Measurements from ENCODE around the gene PCDHGA6. TPM values are rescaled to one million over a fixed set of nuclear protein-coding genes. Genes with fewer than 3 reads are reported as not detected.
"Not testable (repeated sequence)": the region's sequence is repeated elsewhere in the genome, so short reads cannot be mapped to it uniquely, and the experiment has no call there.

Gene PCDHGA6
- total RNA-seq, 1 donor from 2014 or later = 1.4 TPM

DNA sequence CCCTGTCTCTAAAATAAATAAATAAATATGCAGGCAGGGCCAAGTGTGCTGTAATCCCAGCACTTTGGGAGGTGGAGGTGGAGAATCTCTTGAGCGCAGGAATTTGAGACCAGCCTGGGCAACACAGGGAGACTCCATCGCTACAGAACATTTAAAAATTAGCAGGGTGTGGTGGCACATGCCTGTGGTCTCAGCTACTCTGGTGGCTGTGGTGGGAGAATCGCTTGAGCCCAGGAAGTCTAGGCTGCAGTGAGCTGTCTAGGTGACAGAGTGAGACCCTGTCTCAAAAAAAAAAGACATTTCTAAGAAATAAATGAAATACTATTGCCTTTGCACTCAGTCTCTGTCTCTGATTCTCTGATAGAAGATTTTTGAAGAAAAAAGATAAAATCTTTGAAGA is 37.9 kb downstream of the PCDHGA6 start:
- Mint-ChIP-seq H3K27ac (no peak overlapping the region), H3K4me1 (peaks cover 14% of the 10 kb centered on the region), H3K27me3 (ENCODE audit: insufficient read depth, low read depth) (peaks cover 18% of the 10 kb centered on the region), H3K4me3 (no peak overlapping the region), H3K9me3 (peaks cover 82% of the 10 kb centered on the region), H3K36me3 (peaks cover 67% of the 10 kb centered on the region)
- H3K4me1 ChIP-seq = no peaks in the 10 kb centered on the region
- H3K9me3 ChIP-seq (ENCODE audit: low read depth) = peaks cover 38% of the 10 kb centered on the region
- DNase-seq (ENCODE audit: low spot score) = no peak
- TF ChIP-seq, protein P1, sequence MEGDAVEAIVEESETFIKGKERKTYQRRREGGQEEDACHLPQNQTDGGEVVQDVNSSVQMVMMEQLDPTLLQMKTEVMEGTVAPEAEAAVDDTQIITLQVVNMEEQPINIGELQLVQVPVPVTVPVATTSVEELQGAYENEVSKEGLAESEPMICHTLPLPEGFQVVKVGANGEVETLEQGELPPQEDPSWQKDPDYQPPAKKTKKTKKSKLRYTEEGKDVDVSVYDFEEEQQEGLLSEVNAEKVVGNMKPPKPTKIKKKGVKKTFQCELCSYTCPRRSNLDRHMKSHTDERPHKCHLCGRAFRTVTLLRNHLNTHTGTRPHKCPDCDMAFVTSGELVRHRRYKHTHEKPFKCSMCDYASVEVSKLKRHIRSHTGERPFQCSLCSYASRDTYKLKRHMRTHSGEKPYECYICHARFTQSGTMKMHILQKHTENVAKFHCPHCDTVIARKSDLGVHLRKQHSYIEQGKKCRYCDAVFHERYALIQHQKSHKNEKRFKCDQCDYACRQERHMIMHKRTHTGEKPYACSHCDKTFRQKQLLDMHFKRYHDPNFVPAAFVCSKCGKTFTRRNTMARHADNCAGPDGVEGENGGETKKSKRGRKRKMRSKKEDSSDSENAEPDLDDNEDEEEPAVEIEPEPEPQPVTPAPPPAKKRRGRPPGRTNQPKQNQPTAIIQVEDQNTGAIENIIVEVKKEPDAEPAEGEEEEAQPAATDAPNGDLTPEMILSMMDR (IDR thresholded peaks at IDR 0.05) = no peak
- TF ChIP-seq EZH2phosphoT487 (IDR thresholded peaks at IDR 0.05) (no peak), EZH2 (IDR thresholded peaks at IDR 0.05) (no peak)
- no peaks in the 10 kb centered on the region for H3K79me2 ChIP-seq (ENCODE audit: low read depth)
- peaks cover 12% of the 10 kb centered on the region for H3K36me3 ChIP-seq
- H3K27ac ChIP-seq = no peak overlapping the region
- no peak overlapping the region for H3K9ac ChIP-seq
- H3F3A ChIP-seq (ENCODE audit: low read depth) = peaks cover 14% of the 10 kb centered on the region
- H2AFZ ChIP-seq (replicated peaks) = no peak overlapping the region
- H3K4me2 ChIP-seq = no peak overlapping the region
- peaks cover 8% of the 10 kb centered on the region for H3K27me3 ChIP-seq
- peak overlapping the region; percentile 11 for H3K4me3 ChIP-seq
- no peaks in the 10 kb centered on the region for H4K20me1 ChIP-seq (ENCODE audit: low read depth)

DNA sequence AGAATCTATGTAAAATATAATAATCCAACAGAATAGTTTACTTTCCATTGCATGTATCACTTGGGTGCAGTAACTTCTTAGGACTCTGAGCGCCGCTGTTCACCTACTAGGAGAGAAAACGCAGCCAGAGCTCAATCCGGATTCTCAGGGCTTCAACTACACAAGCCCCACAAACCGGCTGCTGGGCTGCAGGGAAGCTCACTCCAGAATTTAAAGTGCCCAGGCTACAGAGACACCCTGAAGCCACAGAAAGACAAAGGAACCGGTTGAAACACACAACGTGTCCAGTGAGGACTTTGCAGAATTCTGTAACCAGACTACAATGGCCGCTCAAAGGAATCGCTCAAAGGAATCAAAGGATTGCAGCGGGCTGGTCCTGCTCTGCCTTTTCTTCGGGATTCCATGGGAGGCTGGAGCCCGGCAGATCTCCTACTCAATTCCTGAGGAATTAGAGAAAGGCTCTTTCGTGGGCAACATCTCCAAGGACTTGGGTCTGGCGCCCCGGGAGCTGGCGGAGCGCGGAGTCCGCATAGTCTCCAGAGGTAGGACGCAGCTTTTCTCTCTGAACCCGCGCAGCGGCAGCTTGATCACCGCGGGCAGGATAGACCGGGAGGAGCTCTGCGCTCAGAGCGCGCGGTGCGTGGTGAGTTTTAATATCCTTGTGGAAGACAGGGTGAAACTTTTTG is 39.3 kb downstream of the PCDHGA6 start, which contains the start of gene PCDHGA10:
TSS of gene PCDHGA10 (plus strand) at position 134 of the 686 bp plus-strand sequence. CDS start at position 323, 189 bp downstream.
- Mint-ChIP-seq H3K27me3 (ENCODE audit: insufficient read depth, low read depth) (peaks cover 19% of the 10 kb centered on the region), H3K4me1 (peaks cover 16% of the 10 kb centered on the region), H3K4me3 (peak within 1 kb of the TSS; percentile 77), H3K9me3 (peaks cover 84% of the 10 kb centered on the region), H3K36me3 (peaks cover 70% of the 10 kb centered on the region), H3K27ac (no peak within 1 kb of the TSS)
- H3K36me3 ChIP-seq = peaks cover 12% of the 10 kb centered on the region
- H3K27ac ChIP-seq = no peak within 1 kb of the TSS
- no peaks in the 10 kb centered on the region for H3K4me1 ChIP-seq
- no peak within 1 kb of the TSS for H3K9ac ChIP-seq
- H2AFZ ChIP-seq (replicated peaks) = no peak within 1 kb of the TSS
- peak; percentile 57 for DNase-seq (ENCODE audit: low spot score)
- H3F3A ChIP-seq (ENCODE audit: low read depth) = peaks cover 22% of the 10 kb centered on the region
- H3K27me3 ChIP-seq = peaks cover 8% of the 10 kb centered on the region
- TF ChIP-seq, protein P1 (IDR thresholded peaks at IDR 0.05) = peak; percentile 41
- no peak for TF ChIP-seq EZH2phosphoT487 (IDR thresholded peaks at IDR 0.05)
- H4K20me1 ChIP-seq (ENCODE audit: low read depth) = no peaks in the 10 kb centered on the region
- H3K79me2 ChIP-seq (ENCODE audit: low read depth) = no peaks in the 10 kb centered on the region
- H3K4me2 ChIP-seq = no peak within 1 kb of the TSS
- peaks cover 39% of the 10 kb centered on the region for H3K9me3 ChIP-seq (ENCODE audit: low read depth)
- H3K4me3 ChIP-seq = peak within 1 kb of the TSS; percentile 17

DNA sequence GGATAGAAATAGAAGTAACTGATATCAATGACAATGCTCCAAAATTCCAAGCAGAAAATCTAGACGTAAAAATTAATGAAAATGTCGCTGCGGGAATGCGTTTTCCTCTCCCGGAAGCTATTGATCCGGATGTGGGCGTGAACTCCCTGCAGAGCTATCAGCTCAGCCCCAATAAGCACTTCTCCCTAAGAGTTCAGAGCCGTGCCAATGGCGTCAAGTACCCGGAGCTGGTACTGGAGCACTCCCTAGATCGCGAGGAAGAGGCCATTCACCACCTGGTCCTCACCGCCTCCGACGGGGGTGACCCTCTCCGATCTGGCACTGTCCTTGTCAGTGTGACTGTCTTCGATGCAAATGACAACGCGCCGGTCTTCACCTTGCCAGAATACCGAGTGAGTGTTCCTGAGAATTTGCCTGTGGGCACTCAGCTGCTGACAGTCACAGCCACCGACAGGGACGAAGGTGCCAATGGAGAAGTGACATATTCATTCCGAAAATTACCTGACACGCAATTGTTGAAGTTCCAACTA is 39.9 kb downstream of the PCDHGA6 start:
- Histone ChIP-seq H3K27me3 (peaks cover 4% of the 10 kb centered on the region), H3K4me2 (no peak overlapping the region), H2AFZ (replicated peaks) (no peak overlapping the region), H3K36me3 (peaks cover 17% of the 10 kb centered on the region), H3K4me1 (no peaks in the 10 kb centered on the region), H3K9ac (no peak overlapping the region), H3F3A (ENCODE audit: low read depth) (peaks cover 28% of the 10 kb centered on the region), H3K27ac (no peak overlapping the region), H3K79me2 (ENCODE audit: low read depth) (peaks cover 5% of the 10 kb centered on the region), H4K20me1 (ENCODE audit: low read depth) (no peaks in the 10 kb centered on the region), H3K9me3 (ENCODE audit: low read depth) (peaks cover 41% of the 10 kb centered on the region), H3K4me3 (no peak overlapping the region)
- Mint-ChIP-seq H3K9me3 (peaks cover 84% of the 10 kb centered on the region), H3K4me1 (peaks cover 15% of the 10 kb centered on the region), H3K36me3 (peaks cover 72% of the 10 kb centered on the region), H3K27ac (no peak overlapping the region), H3K27me3 (ENCODE audit: insufficient read depth, low read depth) (peaks cover 21% of the 10 kb centered on the region), H3K4me3 (peak overlapping the region; percentile 77)
- DNase-seq (ENCODE audit: low spot score) = no peak
- TF ChIP-seq EZH2phosphoT487 (IDR thresholded peaks at IDR 0.05) (no peak), EZH2 (IDR thresholded peaks at IDR 0.05) (no peak)
- TF ChIP-seq, protein P1 (IDR thresholded peaks at IDR 0.05) = no peak

DNA sequence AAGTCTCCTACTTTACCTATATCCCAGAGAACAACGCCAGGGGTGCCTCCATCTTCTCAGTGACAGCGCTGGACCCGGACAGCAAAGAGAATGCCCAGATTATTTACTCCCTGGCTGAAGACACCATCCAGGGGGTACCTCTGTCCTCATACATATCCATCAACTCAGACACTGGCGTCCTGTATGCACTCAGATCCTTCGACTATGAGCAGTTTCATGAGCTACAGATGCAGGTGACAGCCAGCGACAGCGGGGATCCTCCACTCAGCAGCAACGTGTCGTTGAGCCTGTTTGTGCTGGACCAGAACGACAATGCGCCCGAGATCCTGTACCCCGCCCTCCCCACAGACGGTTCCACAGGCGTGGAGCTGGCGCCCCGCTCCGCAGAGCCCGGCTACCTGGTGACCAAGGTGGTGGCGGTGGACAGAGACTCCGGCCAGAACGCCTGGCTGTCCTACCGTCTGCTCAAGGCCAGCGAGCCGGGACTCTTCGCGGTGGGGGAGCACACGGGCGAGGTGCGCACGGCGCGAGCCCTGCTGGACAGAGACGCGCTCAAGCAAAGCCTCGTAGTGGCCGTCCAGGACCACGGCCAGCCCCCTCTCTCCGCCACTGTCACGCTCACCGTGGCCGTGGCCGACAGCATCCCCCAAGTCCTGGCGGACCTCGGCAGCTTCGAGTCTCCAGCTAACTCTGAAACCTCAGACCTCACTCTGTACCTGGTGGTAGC is 41.0 kb downstream of the PCDHGA6 start:
- H3K79me2 ChIP-seq (ENCODE audit: low read depth); H3K27ac ChIP-seq; H4K20me1 ChIP-seq (ENCODE audit: low read depth); H3K4me1 ChIP-seq; H3K9ac ChIP-seq; H3K27ac Mint-ChIP-seq; H3K4me2 ChIP-seq; H3K4me3 Mint-ChIP-seq; H3K4me3 ChIP-seq; H3K27me3 ChIP-seq; H2AFZ ChIP-seq (replicated peaks); DNase-seq (ENCODE audit: low spot score): not testable (repeated sequence)
- H3K9me3 ChIP-seq (ENCODE audit: low read depth) = peaks cover 42% of the 10 kb centered on the region
- Mint-ChIP-seq H3K4me1 (peaks cover 11% of the 10 kb centered on the region), H3K27me3 (ENCODE audit: insufficient read depth, low read depth) (peaks cover 17% of the 10 kb centered on the region), H3K36me3 (peaks cover 69% of the 10 kb centered on the region), H3K9me3 (peaks cover 81% of the 10 kb centered on the region)
- H3K36me3 ChIP-seq = peaks cover 23% of the 10 kb centered on the region
- H3F3A ChIP-seq (ENCODE audit: low read depth) = peaks cover 24% of the 10 kb centered on the region

DNA sequence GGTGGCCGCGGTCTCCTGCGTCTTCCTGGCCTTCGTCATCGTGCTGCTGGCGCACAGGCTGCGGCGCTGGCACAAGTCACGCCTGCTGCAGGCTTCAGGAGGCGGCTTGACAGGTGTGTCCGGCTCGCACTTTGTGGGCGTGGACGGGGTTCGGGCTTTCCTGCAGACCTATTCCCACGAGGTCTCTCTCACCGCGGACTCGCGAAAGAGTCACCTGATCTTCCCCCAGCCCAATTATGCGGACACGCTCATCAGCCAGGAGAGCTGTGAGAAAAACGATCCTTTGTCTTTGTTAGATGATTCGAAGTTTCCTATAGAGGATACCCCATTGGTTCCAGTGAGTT is 41.6 kb downstream of the PCDHGA6 start:
- not testable (repeated sequence) for H3K27ac Mint-ChIP-seq

More for the DNA sequence above, 41.6 kb downstream of the PCDHGA6 start:
- H2AFZ ChIP-seq (replicated peaks); H3K27me3 ChIP-seq; H3K4me3 Mint-ChIP-seq; H3K4me2 ChIP-seq; H4K20me1 ChIP-seq (ENCODE audit: low read depth); H3K27ac ChIP-seq; H3K4me1 Mint-ChIP-seq; H3K9ac ChIP-seq; H3K79me2 ChIP-seq (ENCODE audit: low read depth); H3K4me1 ChIP-seq; H3K4me3 ChIP-seq; DNase-seq (ENCODE audit: low spot score): not testable (repeated sequence)
- peaks cover 72% of the 10 kb centered on the region for H3K36me3 Mint-ChIP-seq
- H3K9me3 Mint-ChIP-seq = peaks cover 82% of the 10 kb centered on the region
- Histone ChIP-seq H3F3A (ENCODE audit: low read depth) (peaks cover 25% of the 10 kb centered on the region), H3K9me3 (ENCODE audit: low read depth) (peaks cover 45% of the 10 kb centered on the region), H3K36me3 (peaks cover 23% of the 10 kb centered on the region)
- peaks cover 18% of the 10 kb centered on the region for H3K27me3 Mint-ChIP-seq (ENCODE audit: insufficient read depth, low read depth)

All from neural progenitor cell (in vitro differentiated cells).